HepG2 (cell line): ENCODE results near the gene RARS1. TPM values are rescaled to one million over a fixed set of nuclear protein-coding genes. Genes with fewer than 3 reads are reported as not detected.

Source experiments
- ATAC-seq: fragments of 200-7000 bp; cut with Tn5 transposase; 3 replicates; pipeline ENCODE4 v1.9.1; 2020; ENCODE audit warnings: mild to moderate bottlenecking, moderate library complexity
- BruUV-seq: library from RNA; stranded (reverse); fragments of 400-500 nt; replicated peaks from 2 replicates; lab custom pipeline; 2021; lab: Mats Ljungman, UMichigan
- CTCF ChIA-PET: fragments of 300-600 bp; formaldehyde crosslinking; extraction: SDS; loops from one replicate; lab custom pipeline; 2021; ENCODE audit warnings: low total read pairs, inconsistent platforms, low intra/inter-chr PET ratio; lab: Yijun Ruan, JAX
- POLR2A ChIA-PET: fragments of 350-600 bp; sonication (Branson Sonifier 250); formaldehyde crosslinking; loops from one replicate; lab custom pipeline; 2020; ENCODE audit warnings: antibody characterized with exemption, inconsistent platforms; lab: Yijun Ruan, JAX
- DNase-seq: peaks from one replicate; pipeline ENCODE4 v3.0.0-alpha.2; 2015; ENCODE audit warnings: low spot score
- FAIRE-seq: peaks from 3 replicates; lab custom pipeline; 2011; peaks lifted over from hg19 to GRCh38; lab: Jason Lieb, UNC
- H2AFZ ChIP-seq: one replicate; pipeline ENCODE4 v1.6.1; 2011; ENCODE audit warnings: low read length, inconsistent platforms
- H3K27ac ChIP-seq: fragments of 300-600 bp; 3 replicates; pipeline ENCODE4 v1.8.0; 2011; ENCODE audit warnings: mixed run types, mild to moderate bottlenecking, mixed read lengths, low read length, inconsistent platforms; ENCODE audit not compliant: insufficient read depth; ENCODE audit errors: extremely low read length
- H3K27me3 ChIP-seq, 2 experiments: fragments of 200-600 bp in 1 of 2; 2 replicates in 1 of 2; 3 replicates in 1 of 2; pipeline versions ENCODE4 v1.6.0 to v1.8.0; 2011; ENCODE audit warnings: low read length in 2 of 2, mild to moderate bottlenecking in 2 of 2, moderate library complexity in 2 of 2, inconsistent platforms in 1 of 2; ENCODE audit not compliant: insufficient read depth in 2 of 2, control insufficient read depth in 1 of 2
- H3K36me3 ChIP-seq, 2 experiments: fragments of 200-600 bp in 1 of 2; replicated peaks in 1 of 2; 2 replicates in 1 of 2; 3 replicates in 1 of 2; pipeline versions ENCODE4 v1.5.1 to v1.8.0; 2011; ENCODE audit warnings: low read length in 2 of 2, inconsistent platforms in 1 of 2; ENCODE audit not compliant: insufficient read depth in 2 of 2, control insufficient read depth in 1 of 2
- H3K4me1 ChIP-seq: 2 replicates; pipeline ENCODE4 v1.5.1; 2012; ENCODE audit warnings: low read length, inconsistent platforms; ENCODE audit not compliant: insufficient read depth
- H3K4me2 ChIP-seq: 2 replicates; pipeline ENCODE4 v1.6.0; 2011; ENCODE audit warnings: low read depth, low read length, inconsistent platforms
- H3K4me3 ChIP-seq, 3 experiments: fragments of 200-600 bp in 1 of 3; sonication (generic), shearing (Covaris generic) in 1 of 3; replicated peaks in 1 of 3; 2 replicates each; pipeline ENCODE4 v1.5.1; 2011 to 2016; ENCODE audit warnings: low read length in 3 of 3, inconsistent platforms in 2 of 3, low read depth in 2 of 3, mild to moderate bottlenecking in 2 of 3, control low read depth in 1 of 3, mixed read lengths in 1 of 3; ENCODE audit not compliant: insufficient read depth in 1 of 3
- H3K79me2 ChIP-seq: one replicate; pipeline ENCODE4 v1.6.1; 2011; ENCODE audit warnings: low read length, inconsistent platforms; ENCODE audit not compliant: insufficient read depth
- H3K9ac ChIP-seq: 2 replicates; pipeline ENCODE4 v1.6.0; 2011; ENCODE audit warnings: mild to moderate bottlenecking, low read depth, low read length, inconsistent platforms; ENCODE audit not compliant: insufficient read depth
- H3K9me3 ChIP-seq: 2 replicates; pipeline ENCODE4 v1.5.1; 2012; ENCODE audit warnings: mild to moderate bottlenecking, low read length
- H4K20me1 ChIP-seq: 2 replicates; pipeline ENCODE4 v1.6.0; 2011; ENCODE audit warnings: inconsistent platforms, mild to moderate bottlenecking, low read length, moderate library complexity; ENCODE audit not compliant: insufficient read depth
- ATRX ChIP-seq: sonication (generic); formaldehyde crosslinking; IDR thresholded peaks from 2 replicates; pipeline ENCODE4 v1.4.0; 2020; ENCODE audit warnings: missing genetic modification reagents, borderline replicate concordance
- CBFB ChIP-seq: sonication (generic); formaldehyde crosslinking; IDR thresholded peaks from 2 replicates; pipeline ENCODE4 v1.4.0; 2020; ENCODE audit warnings: missing genetic modification reagents
- PRDM4 ChIP-seq: sonication (generic); formaldehyde crosslinking; IDR thresholded peaks from 2 replicates; pipeline ENCODE4 v1.9.0; 2021; ENCODE audit warnings: missing genetic modification reagents, borderline replicate concordance
- RERE ChIP-seq: IDR thresholded peaks from 2 replicates; pipeline ENCODE4 v1.6.1; 2016; ENCODE audit warnings: low read depth, missing genetic modification reagents, missing compliant biosample characterization
- ZNF530 ChIP-seq: sonication (generic); formaldehyde crosslinking; IDR thresholded peaks from 2 replicates; pipeline ENCODE4 v1.5.0; 2020; ENCODE audit warnings: low read depth, mild to moderate bottlenecking, missing genetic modification reagents
- ZNF709 ChIP-seq: sonication (generic); formaldehyde crosslinking; IDR thresholded peaks from 2 replicates; pipeline ENCODE4 v1.5.0; 2020; ENCODE audit warnings: mild to moderate bottlenecking, missing genetic modification reagents
- WGBS: methylation state at CpG from one replicate; pipeline ENCODE4 v1.1.6; 2017; ENCODE audit warnings: low lambda C conversion rate; 5-methylcytosine and 5-hydroxymethylcytosine counted together
- in situ Hi-C: cut with HindIII; loops from 2 replicates; pipeline ENCODE4 v1.10.0; 2017; ENCODE audit warnings: low pct_unique_long_range_greater_than_20kb; ENCODE audit not compliant: extremely low pct_ligation_motif_present
- intact Hi-C: fragments of 100-400 bp; cut with micrococcal nuclease; formaldehyde crosslinking; loops from one replicate; pipeline ENCODE4 v1.10.0; 2022; ENCODE audit not compliant: unreplicated experiment
- polyA plus RNA-seq, 8 experiments: library from polyadenylated mRNA; depleted of rRNA in 3 of 8; stranded (reverse) in 7 of 8; unstranded in 1 of 8; fragments of >200 nt; fragmentation: Illumina TruSeq in 4 of 8; extraction: Trizol in 4 of 8; gene quantifications; 2 replicates each; pipeline versions ENCODE4 v1.2.1 to v1.2.3, GENCODE V29; 2011 to 2016; ENCODE audit warnings: low read depth in 4 of 8, missing spikeins in 1 of 8, mixed read lengths in 1 of 8; ENCODE audit not compliant: insufficient read depth in 1 of 8
- total RNA-seq, 5 experiments: library from RNA; depleted of rRNA; stranded (reverse); fragments of >200 nt; fragmentation: Illumina TruSeq; extraction: Trizol; gene quantifications; 2 replicates each; pipeline ENCODE4 v1.2.3, GENCODE V29; 2016; ENCODE audit warnings: low read depth in 1 of 5
- TF ChIP-seq, protein P1 (sequence below): sonication (generic); formaldehyde crosslinking; IDR thresholded peaks from 2 replicates; pipeline ENCODE4 v1.4.0; 2020; ENCODE audit warnings: missing genetic modification reagents
- TF ChIP-seq, protein P2 (sequence below): sonication (generic); formaldehyde crosslinking; IDR thresholded peaks from 2 replicates; pipeline ENCODE4 v1.8.1; 2022; ENCODE audit warnings: low read depth, mild to moderate bottlenecking, missing genetic modification reagents

RARS1 gene
- total and polyA plus RNA-seq, 2 of the 13 experiments (the other 11 are each of a cell fraction or from before 2014, with no cell fraction given) = 54.6 to 170 TPM

GRCh38 chr5:168460606-168461005 lies 25.7 kb upstream of the RARS1 start (continued):
- no peak for TF ChIP-seq PRDM4 (CRISPR knock-in tag)

- H3K9me3 ChIP-seq = no peaks in the 10 kb centered on the region
- no peaks in the 10 kb centered on the region for H3K27me3 ChIP-seq
- no peak overlapping the region for H3K9ac ChIP-seq
- FAIRE-seq (no peak), DNase-seq (no peak), ATAC-seq (no peak)
- H3K79me2 ChIP-seq = no peaks in the 10 kb centered on the region
- in situ Hi-C loops (no loop called here), intact Hi-C loops (no loop called here)
- H3K27ac ChIP-seq = no peak overlapping the region
- H3K4me2 ChIP-seq = no peak overlapping the region
- no TSS peak for BruUV-seq
- no peaks in the 10 kb centered on the region for H3K4me1 ChIP-seq
- WGBS = 100% methylated on average over 2 of the region's 2 CpGs
- peaks cover 17 to 61% of the 10 kb centered on the region in 2 experiments; a peak in 4 of 5 replicates for H3K36me3 ChIP-seq
- H3K4me3 ChIP-seq = no peak overlapping the region
- CTCF ChIA-PET = no interaction called here
- POLR2A ChIA-PET = no interaction called here
- H4K20me1 ChIP-seq = no peaks in the 10 kb centered on the region
- H2AFZ ChIP-seq = no peak overlapping the region
- TF ChIP-seq RERE (CRISPR knock-in tag) (no peak), ZNF530 (CRISPR knock-in tag) (no peak), ATRX (CRISPR knock-in tag) (no peak), ZNF709 (CRISPR knock-in tag) (no peak), CBFB (CRISPR knock-in tag) (no peak)
- TF ChIP-seq, protein P1, sequence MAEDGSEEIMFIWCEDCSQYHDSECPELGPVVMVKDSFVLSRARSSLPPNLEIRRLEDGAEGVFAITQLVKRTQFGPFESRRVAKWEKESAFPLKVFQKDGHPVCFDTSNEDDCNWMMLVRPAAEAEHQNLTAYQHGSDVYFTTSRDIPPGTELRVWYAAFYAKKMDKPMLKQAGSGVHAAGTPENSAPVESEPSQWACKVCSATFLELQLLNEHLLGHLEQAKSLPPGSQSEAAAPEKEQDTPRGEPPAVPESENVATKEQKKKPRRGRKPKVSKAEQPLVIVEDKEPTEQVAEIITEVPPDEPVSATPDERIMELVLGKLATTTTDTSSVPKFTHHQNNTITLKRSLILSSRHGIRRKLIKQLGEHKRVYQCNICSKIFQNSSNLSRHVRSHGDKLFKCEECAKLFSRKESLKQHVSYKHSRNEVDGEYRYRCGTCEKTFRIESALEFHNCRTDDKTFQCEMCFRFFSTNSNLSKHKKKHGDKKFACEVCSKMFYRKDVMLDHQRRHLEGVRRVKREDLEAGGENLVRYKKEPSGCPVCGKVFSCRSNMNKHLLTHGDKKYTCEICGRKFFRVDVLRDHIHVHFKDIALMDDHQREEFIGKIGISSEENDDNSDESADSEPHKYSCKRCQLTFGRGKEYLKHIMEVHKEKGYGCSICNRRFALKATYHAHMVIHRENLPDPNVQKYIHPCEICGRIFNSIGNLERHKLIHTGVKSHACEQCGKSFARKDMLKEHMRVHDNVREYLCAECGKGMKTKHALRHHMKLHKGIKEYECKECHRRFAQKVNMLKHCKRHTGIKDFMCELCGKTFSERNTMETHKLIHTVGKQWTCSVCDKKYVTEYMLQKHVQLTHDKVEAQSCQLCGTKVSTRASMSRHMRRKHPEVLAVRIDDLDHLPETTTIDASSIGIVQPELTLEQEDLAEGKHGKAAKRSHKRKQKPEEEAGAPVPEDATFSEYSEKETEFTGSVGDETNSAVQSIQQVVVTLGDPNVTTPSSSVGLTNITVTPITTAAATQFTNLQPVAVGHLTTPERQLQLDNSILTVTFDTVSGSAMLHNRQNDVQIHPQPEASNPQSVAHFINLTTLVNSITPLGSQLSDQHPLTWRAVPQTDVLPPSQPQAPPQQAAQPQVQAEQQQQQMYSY (CRISPR knock-in tag) = no peak
- TF ChIP-seq, protein P2, sequence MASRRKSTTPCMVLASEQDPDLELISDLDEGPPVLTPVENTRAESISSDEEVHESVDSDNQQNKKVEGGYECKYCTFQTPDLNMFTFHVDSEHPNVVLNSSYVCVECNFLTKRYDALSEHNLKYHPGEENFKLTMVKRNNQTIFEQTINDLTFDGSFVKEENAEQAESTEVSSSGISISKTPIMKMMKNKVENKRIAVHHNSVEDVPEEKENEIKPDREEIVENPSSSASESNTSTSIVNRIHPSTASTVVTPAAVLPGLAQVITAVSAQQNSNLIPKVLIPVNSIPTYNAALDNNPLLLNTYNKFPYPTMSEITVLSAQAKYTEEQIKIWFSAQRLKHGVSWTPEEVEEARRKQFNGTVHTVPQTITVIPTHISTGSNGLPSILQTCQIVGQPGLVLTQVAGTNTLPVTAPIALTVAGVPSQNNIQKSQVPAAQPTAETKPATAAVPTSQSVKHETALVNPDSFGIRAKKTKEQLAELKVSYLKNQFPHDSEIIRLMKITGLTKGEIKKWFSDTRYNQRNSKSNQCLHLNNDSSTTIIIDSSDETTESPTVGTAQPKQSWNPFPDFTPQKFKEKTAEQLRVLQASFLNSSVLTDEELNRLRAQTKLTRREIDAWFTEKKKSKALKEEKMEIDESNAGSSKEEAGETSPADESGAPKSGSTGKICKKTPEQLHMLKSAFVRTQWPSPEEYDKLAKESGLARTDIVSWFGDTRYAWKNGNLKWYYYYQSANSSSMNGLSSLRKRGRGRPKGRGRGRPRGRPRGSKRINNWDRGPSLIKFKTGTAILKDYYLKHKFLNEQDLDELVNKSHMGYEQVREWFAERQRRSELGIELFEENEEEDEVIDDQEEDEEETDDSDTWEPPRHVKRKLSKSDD (CRISPR knock-in tag) = no peak
These were observed 23.2 kb upstream of the RARS1 start for GRCh38 chr5:168463081-168463480.
